BE2C (cell line): ENCODE results near the gene PITPNM3.

Source experiments
- DNase-seq: peaks from one replicate; pipeline ENCODE4 v3.0.0-alpha.2; 2020
- H3K27me3 ChIP-seq: fragments of 250-450 bp; sonication (Bioruptor Pico); 2 replicates; pipeline ENCODE4 v1.5.1; 2020; ENCODE audit warnings: mild to moderate bottlenecking
- H3K36me3 ChIP-seq: fragments of 250-450 bp; sonication (Bioruptor Pico); 2 replicates; pipeline ENCODE4 v1.5.1; 2020; ENCODE audit warnings: mild to moderate bottlenecking
- H3K4me1 ChIP-seq: fragments of 250-450 bp; sonication (Bioruptor Pico); 2 replicates; pipeline ENCODE4 v1.5.1; 2020
- H3K4me3 ChIP-seq: 2 replicates; pipeline ENCODE4 v1.5.1; 2011; ENCODE audit warnings: low read depth, low read length
- H3K9me3 ChIP-seq: fragments of 250-450 bp; sonication (Bioruptor Pico); 2 replicates; pipeline ENCODE4 v1.5.1; 2020
- CTCF ChIP-seq: IDR thresholded peaks from 2 replicates; pipeline ENCODE4 v1.5.1; 2012; ENCODE audit warnings: mild to moderate bottlenecking, low read depth, low read length

The PITPNM3 gene

GRCh38 chr17:6480303-6480675, 76.1 kb downstream of the PITPNM3 start:
- H3K36me3 ChIP-seq: no peaks in the 10 kb centered on the region
- H3K9me3 ChIP-seq: no peaks in the 10 kb centered on the region
- no peak for DNase-seq
- no peaks in the 10 kb centered on the region for H3K27me3 ChIP-seq
- no peak for TF ChIP-seq CTCF
- no peaks in the 10 kb centered on the region for H3K4me1 ChIP-seq
- no peak overlapping the region for H3K4me3 ChIP-seq

- no peak for DNase-seq
- H3K4me1 ChIP-seq: no peaks in the 10 kb centered on the region
- no peaks in the 10 kb centered on the region for H3K9me3 ChIP-seq
- H3K4me3 ChIP-seq: no peak overlapping the region
- no peak for TF ChIP-seq CTCF
- H3K27me3 ChIP-seq: no peaks in the 10 kb centered on the region
- no peaks in the 10 kb centered on the region for H3K36me3 ChIP-seq
Measured at GRCh38 chr17:6479622-6480302, 76.6 kb downstream of the PITPNM3 start.

- no peaks in the 10 kb centered on the region for H3K9me3 ChIP-seq
- H3K4me3 ChIP-seq: no peak overlapping the region
- no peaks in the 10 kb centered on the region for H3K4me1 ChIP-seq
- no peak for DNase-seq
- H3K36me3 ChIP-seq: no peaks in the 10 kb centered on the region
- no peak for TF ChIP-seq CTCF
- H3K27me3 ChIP-seq: no peaks in the 10 kb centered on the region
Measured at GRCh38 chr17:6478486-6478885, 77.9 kb downstream of the PITPNM3 start.

- Histone ChIP-seq H3K36me3 (no peaks in the 10 kb centered on the region), H3K9me3 (no peaks in the 10 kb centered on the region), H3K4me3 (no peak overlapping the region), H3K27me3 (no peaks in the 10 kb centered on the region), H3K4me1 (no peaks in the 10 kb centered on the region)
- no peak for TF ChIP-seq CTCF
- no peak for DNase-seq
Measured at GRCh38 chr17:6477831-6478383, 78.4 kb downstream of the PITPNM3 start.

GRCh38 chr17:6476810-6477179, 79.6 kb downstream of the PITPNM3 start:
- H3K27me3 ChIP-seq: no peaks in the 10 kb centered on the region
- H3K36me3 ChIP-seq: no peaks in the 10 kb centered on the region
- H3K4me3 ChIP-seq: no peak overlapping the region
- DNase-seq: no peak
- TF ChIP-seq CTCF: no peak
- no peaks in the 10 kb centered on the region for H3K4me1 ChIP-seq
- H3K9me3 ChIP-seq: no peaks in the 10 kb centered on the region

- no peak for TF ChIP-seq CTCF
- DNase-seq: no peak
- no peaks in the 10 kb centered on the region for H3K36me3 ChIP-seq
- H3K4me1 ChIP-seq: no peaks in the 10 kb centered on the region
- no peaks in the 10 kb centered on the region for H3K9me3 ChIP-seq
- H3K4me3 ChIP-seq: no peak overlapping the region
- no peaks in the 10 kb centered on the region for H3K27me3 ChIP-seq
Measured at GRCh38 chr17:6476076-6476809, 80.1 kb downstream of the PITPNM3 start.
